ENCODE measurements around the gene PEAR1. TPM values are rescaled to one million over a fixed set of nuclear protein-coding genes. Genes with fewer than 3 reads are reported as not detected.

PEAR1 gene
- total and polyA plus RNA-seq, 2 donors (not counting 1 experiment from before 2014, with no cell fraction given), result 2.6 to 41.5 TPM

DNA sequence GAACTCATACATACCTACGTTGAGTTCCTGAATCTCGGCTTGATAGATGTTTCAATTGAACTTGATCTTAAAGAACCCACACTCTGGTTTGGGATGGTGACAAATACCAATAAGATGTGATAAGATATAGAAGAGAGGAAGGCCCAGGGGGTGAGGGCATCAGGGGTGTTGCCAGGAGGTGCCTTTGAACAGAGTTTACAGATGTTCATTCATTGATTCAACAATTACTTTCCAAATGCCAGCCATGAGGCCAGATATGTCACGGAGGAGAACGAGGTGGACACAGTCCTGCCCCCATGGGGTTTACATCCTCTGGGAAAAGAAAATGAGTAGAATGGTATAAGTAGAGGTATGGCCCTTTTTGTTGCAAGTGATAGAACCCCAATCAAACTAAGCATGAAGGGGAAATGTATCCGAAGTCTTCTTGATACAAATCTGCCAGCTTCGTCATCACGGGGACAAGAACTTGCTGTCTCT lies 27.6 kb downstream of the PEAR1 start:
- Histone ChIP-seq H3K4me3 (replicated peaks in 1 of 4; ENCODE audit: control extremely low read depth in 1 of 4, insufficient read depth in 1 of 4, low read depth in 3 of 4, low read length in 4 of 4) (no peak overlapping the region), H3K27me3 (ENCODE audit: control insufficient read depth, insufficient read depth, low read length) (peaks cover 28% of the 10 kb centered on the region), H2AFZ (ENCODE audit: low read length) (no peak overlapping the region)

DNA sequence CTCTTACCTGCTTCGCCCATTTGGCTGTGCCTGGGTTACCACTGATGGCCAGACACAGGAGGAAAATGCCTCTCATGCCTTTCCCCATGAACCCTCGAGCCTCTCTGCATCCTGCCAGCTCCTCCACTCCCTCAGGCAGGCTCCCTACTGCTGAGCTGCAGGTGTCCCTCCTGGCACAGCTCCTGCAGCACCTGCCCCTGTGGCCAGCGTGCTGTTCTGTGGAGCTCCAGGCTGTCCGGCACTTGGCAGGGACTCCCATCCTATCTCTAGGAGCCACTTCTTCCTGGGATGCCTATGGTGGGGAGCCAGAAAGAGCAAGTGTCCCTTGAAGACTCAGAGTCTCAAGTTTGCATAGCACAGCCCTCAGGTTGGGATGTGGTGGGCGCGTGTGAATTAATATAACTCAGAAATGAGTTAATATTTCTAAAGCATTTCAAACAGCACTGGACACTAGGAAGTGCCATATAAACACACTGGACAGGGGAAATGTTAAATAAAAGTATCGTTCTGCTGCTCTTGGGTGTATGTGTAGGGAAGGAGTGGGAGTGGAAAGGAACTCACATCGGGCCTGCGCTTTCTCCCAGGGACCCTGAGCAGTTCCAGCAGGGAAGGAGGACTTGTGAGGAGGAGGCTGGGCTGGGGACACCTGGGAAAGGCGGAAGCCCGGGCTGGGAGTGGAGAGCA lies 29.6 kb downstream of the PEAR1 start:
- DNase-seq (ENCODE audit: low read depth in 2 of 2), result no peak
- peak; percentile 94 for TF ChIP-seq EZH2 (IDR thresholded peaks at IDR 0.05; ENCODE audit: low read length, missing control alignments)
- TF ChIP-seq, protein P1, sequence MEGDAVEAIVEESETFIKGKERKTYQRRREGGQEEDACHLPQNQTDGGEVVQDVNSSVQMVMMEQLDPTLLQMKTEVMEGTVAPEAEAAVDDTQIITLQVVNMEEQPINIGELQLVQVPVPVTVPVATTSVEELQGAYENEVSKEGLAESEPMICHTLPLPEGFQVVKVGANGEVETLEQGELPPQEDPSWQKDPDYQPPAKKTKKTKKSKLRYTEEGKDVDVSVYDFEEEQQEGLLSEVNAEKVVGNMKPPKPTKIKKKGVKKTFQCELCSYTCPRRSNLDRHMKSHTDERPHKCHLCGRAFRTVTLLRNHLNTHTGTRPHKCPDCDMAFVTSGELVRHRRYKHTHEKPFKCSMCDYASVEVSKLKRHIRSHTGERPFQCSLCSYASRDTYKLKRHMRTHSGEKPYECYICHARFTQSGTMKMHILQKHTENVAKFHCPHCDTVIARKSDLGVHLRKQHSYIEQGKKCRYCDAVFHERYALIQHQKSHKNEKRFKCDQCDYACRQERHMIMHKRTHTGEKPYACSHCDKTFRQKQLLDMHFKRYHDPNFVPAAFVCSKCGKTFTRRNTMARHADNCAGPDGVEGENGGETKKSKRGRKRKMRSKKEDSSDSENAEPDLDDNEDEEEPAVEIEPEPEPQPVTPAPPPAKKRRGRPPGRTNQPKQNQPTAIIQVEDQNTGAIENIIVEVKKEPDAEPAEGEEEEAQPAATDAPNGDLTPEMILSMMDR (conservative IDR thresholded peaks at IDR 0.05 in 1 of 2, IDR thresholded peaks at IDR 0.05 in 1 of 2; ENCODE audit: low read depth in 1 of 2, low read length in 2 of 2), result no peak
- no peaks in the 10 kb centered on the region for H4K20me1 ChIP-seq (ENCODE audit: control insufficient read depth, extremely low read depth, insufficient read depth, low read length)
- peaks cover 5% of the 10 kb centered on the region for H3K4me1 ChIP-seq (ENCODE audit: control insufficient read depth, extremely low read depth, insufficient read depth, low read length)
- H3K4me2 ChIP-seq (ENCODE audit: extremely low read depth, insufficient read depth, low read length), result no peak overlapping the region
- no peak overlapping the region for H2AFZ ChIP-seq (ENCODE audit: low read length)
- H3K27me3 ChIP-seq (ENCODE audit: control insufficient read depth, insufficient read depth, low read length), result peaks cover 28% of the 10 kb centered on the region
- peak overlapping the region in 1 of 4 experiments; percentile 7 for H3K4me3 ChIP-seq (replicated peaks in 1 of 4; ENCODE audit: control extremely low read depth in 1 of 4, insufficient read depth in 1 of 4, low read depth in 3 of 4, low read length in 4 of 4)
- no peak overlapping the region for H3K9ac ChIP-seq (ENCODE audit: insufficient read depth, low read length)
- no peaks in the 10 kb centered on the region for H3K36me3 ChIP-seq (ENCODE audit: control insufficient read depth, insufficient read depth, low read length)
- H3K79me2 ChIP-seq (ENCODE audit: control insufficient read depth, insufficient read depth, low read length), result no peaks in the 10 kb centered on the region
- H3K27ac ChIP-seq (ENCODE audit: insufficient read depth, low read length), result no peak overlapping the region
- no peaks in the 10 kb centered on the region for H3K9me3 ChIP-seq (ENCODE audit: control insufficient read depth, insufficient read depth, low read depth, low read length)

More for the DNA sequence above, 27.6 kb downstream of the PEAR1 start:
- Histone ChIP-seq H3K36me3 (ENCODE audit: control insufficient read depth, insufficient read depth, low read length) (peaks cover under 1% of the 10 kb centered on the region), H4K20me1 (ENCODE audit: control insufficient read depth, extremely low read depth, insufficient read depth, low read length) (no peaks in the 10 kb centered on the region), H3K9ac (ENCODE audit: insufficient read depth, low read length) (no peak overlapping the region), H3K79me2 (ENCODE audit: control insufficient read depth, insufficient read depth, low read length) (no peaks in the 10 kb centered on the region), H3K9me3 (ENCODE audit: control insufficient read depth, insufficient read depth, low read depth, low read length) (no peaks in the 10 kb centered on the region), H3K27ac (ENCODE audit: insufficient read depth, low read length) (no peak overlapping the region), H3K4me1 (ENCODE audit: control insufficient read depth, extremely low read depth, insufficient read depth, low read length) (peaks cover 5% of the 10 kb centered on the region), H3K4me2 (ENCODE audit: extremely low read depth, insufficient read depth, low read length) (peak overlapping the region; percentile 72)
- TF ChIP-seq, protein P1 (conservative IDR thresholded peaks at IDR 0.05 in 1 of 2, IDR thresholded peaks at IDR 0.05 in 1 of 2; ENCODE audit: low read depth in 1 of 2, low read length in 2 of 2), result no peak
- TF ChIP-seq EZH2 (IDR thresholded peaks at IDR 0.05; ENCODE audit: low read length, missing control alignments), result no peak
- DNase-seq (ENCODE audit: low read depth in 2 of 2), result no peak

- peaks cover 28% of the 10 kb centered on the region for H3K27me3 ChIP-seq (ENCODE audit: control insufficient read depth, insufficient read depth, low read length)
- no peak for DNase-seq (ENCODE audit: low read depth in 2 of 2)
- H3K27ac ChIP-seq (ENCODE audit: insufficient read depth, low read length), result no peak overlapping the region
- H3K4me3 ChIP-seq (replicated peaks in 1 of 4; ENCODE audit: control extremely low read depth in 1 of 4, insufficient read depth in 1 of 4, low read depth in 3 of 4, low read length in 4 of 4), result peak overlapping the region in 1 of 4 experiments; percentile 7
- no peaks in the 10 kb centered on the region for H3K9me3 ChIP-seq (ENCODE audit: control insufficient read depth, insufficient read depth, low read depth, low read length)
- H3K79me2 ChIP-seq (ENCODE audit: control insufficient read depth, insufficient read depth, low read length), result no peaks in the 10 kb centered on the region
- no peak overlapping the region for H2AFZ ChIP-seq (ENCODE audit: low read length)
- TF ChIP-seq, protein P1 (conservative IDR thresholded peaks at IDR 0.05 in 1 of 2, IDR thresholded peaks at IDR 0.05 in 1 of 2; ENCODE audit: low read depth in 1 of 2, low read length in 2 of 2), result no peak
- no peak for TF ChIP-seq EZH2 (IDR thresholded peaks at IDR 0.05; ENCODE audit: low read length, missing control alignments)
- H3K4me1 ChIP-seq (ENCODE audit: control insufficient read depth, extremely low read depth, insufficient read depth, low read length), result peaks cover 5% of the 10 kb centered on the region
- H3K9ac ChIP-seq (ENCODE audit: insufficient read depth, low read length), result no peak overlapping the region
- H4K20me1 ChIP-seq (ENCODE audit: control insufficient read depth, extremely low read depth, insufficient read depth, low read length), result no peaks in the 10 kb centered on the region
- H3K4me2 ChIP-seq (ENCODE audit: extremely low read depth, insufficient read depth, low read length), result peak overlapping the region; percentile 54
- no peaks in the 10 kb centered on the region for H3K36me3 ChIP-seq (ENCODE audit: control insufficient read depth, insufficient read depth, low read length)
Observed at GRCh38 chr1:156923670-156924477, 30.4 kb downstream of the PEAR1 start.

All from fibroblast of lung (primary cell).